Tibial nerve (tissue), 3 donors: ENCODE results near the gene RPL36.

Experiments
- POLR2A ChIP-seq, 2 donors: fragments of 450-650 bp; IDR thresholded peaks; one replicate each; pipeline ENCODE4 v1.6.1; 2017; ENCODE audit warnings: antibody characterized with exemption in 2 of 2, mild to moderate bottlenecking in 2 of 2, moderate library complexity in 2 of 2
- TF ChIP-seq, protein P1 (sequence below), 5 experiments: fragments of 200-600 bp in 3 of 5; fragments of 450-650 bp in 2 of 5; sonication (generic) in 3 of 5; IDR thresholded peaks; one replicate each; pipeline ENCODE4 v1.5.1; 2016 to 2019; ENCODE audit warnings: antibody characterized with exemption in 5 of 5, mild to moderate bottlenecking in 3 of 5, moderate library complexity in 2 of 5

GRCh38 chr19:5719274-5719960 lies 29.3 kb downstream of the RPL36 start:
- TF ChIP-seq, protein P1, sequence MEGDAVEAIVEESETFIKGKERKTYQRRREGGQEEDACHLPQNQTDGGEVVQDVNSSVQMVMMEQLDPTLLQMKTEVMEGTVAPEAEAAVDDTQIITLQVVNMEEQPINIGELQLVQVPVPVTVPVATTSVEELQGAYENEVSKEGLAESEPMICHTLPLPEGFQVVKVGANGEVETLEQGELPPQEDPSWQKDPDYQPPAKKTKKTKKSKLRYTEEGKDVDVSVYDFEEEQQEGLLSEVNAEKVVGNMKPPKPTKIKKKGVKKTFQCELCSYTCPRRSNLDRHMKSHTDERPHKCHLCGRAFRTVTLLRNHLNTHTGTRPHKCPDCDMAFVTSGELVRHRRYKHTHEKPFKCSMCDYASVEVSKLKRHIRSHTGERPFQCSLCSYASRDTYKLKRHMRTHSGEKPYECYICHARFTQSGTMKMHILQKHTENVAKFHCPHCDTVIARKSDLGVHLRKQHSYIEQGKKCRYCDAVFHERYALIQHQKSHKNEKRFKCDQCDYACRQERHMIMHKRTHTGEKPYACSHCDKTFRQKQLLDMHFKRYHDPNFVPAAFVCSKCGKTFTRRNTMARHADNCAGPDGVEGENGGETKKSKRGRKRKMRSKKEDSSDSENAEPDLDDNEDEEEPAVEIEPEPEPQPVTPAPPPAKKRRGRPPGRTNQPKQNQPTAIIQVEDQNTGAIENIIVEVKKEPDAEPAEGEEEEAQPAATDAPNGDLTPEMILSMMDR (IDR thresholded peaks at IDR 0.05), result no peak
- TF ChIP-seq POLR2A (IDR thresholded peaks at IDR 0.05), result no peak
